Ectodermal cell (in vitro differentiated cells): ENCODE results near the gene CLTA.
"Not testable (repeated sequence)": the region's sequence is repeated elsewhere in the genome, so short reads cannot be mapped to it uniquely, and the experiment has no call there.

Experiments used
- H3K27ac ChIP-seq: 2 replicates; pipeline ENCODE4 v1.7.0; 2013; ENCODE audit warnings: mild to moderate bottlenecking, low read depth, low read length; ENCODE audit not compliant: insufficient read depth, poor library complexity, severe bottlenecking
- H3K27me3 ChIP-seq: 2 replicates; pipeline ENCODE4 v1.7.0; 2013; ENCODE audit warnings: mild to moderate bottlenecking, low read length; ENCODE audit not compliant: insufficient read depth, control insufficient read depth, poor library complexity, severe bottlenecking
- H3K36me3 ChIP-seq: one replicate; pipeline ENCODE4 v1.7.0; 2013; ENCODE audit warnings: low read length; ENCODE audit not compliant: control insufficient read depth, insufficient read depth
- H3K4me1 ChIP-seq: one replicate; pipeline ENCODE4 v1.7.0; 2013; ENCODE audit warnings: low read length; ENCODE audit not compliant: control insufficient read depth, insufficient read depth
- H3K4me3 ChIP-seq: 2 replicates; pipeline ENCODE4 v1.7.0; 2013; ENCODE audit warnings: low read depth, low read length, control low read depth; ENCODE audit not compliant: insufficient read depth
- H3K9me3 ChIP-seq: 2 replicates; pipeline ENCODE4 v1.7.0; 2013; ENCODE audit warnings: mild to moderate bottlenecking, low read length, moderate library complexity; ENCODE audit not compliant: control insufficient read depth
- WGBS, 2 experiments: methylation state at CpG; one replicate each; pipeline ENCODE4 v1.1.7; 2013; ENCODE audit warnings: missing lambda C conversion rate in 2 of 2; 5-methylcytosine and 5-hydroxymethylcytosine counted together

The CLTA gene

DNA sequence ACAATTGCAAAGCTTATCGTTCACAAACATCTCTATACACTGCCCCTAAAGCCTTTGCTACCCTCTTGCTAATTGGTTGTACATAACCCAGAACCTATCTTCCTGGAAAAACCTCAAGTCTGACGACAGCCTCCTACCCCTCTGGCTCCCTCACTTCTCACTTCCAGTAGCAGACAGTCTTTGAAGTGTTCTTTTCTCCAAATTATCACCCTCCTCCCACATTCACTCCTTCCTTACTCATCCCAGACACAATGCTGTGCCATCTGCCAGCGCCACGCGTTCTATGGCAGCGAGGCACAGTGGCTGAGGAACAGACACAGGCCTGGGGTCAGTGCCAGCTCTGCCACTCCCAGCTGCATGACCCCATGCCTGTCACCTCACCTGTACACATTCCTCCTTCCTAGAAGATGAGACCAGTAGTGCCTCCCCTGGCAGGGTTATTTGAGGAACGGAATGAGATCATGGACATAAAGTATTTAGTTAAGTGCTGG lies 27.7 kb downstream of the CLTA start:
- Histone ChIP-seq H3K4me3 (no peak overlapping the region), H3K9me3 (no peaks in the 10 kb centered on the region), H3K27ac (no peak overlapping the region), H3K27me3 (no peaks in the 10 kb centered on the region), H3K4me1 (no peaks in the 10 kb centered on the region), H3K36me3 (peaks cover 48% of the 10 kb centered on the region)
- 95% methylated on average over 7 of the region's 7 CpGs for WGBS, 2 experiments

DNA sequence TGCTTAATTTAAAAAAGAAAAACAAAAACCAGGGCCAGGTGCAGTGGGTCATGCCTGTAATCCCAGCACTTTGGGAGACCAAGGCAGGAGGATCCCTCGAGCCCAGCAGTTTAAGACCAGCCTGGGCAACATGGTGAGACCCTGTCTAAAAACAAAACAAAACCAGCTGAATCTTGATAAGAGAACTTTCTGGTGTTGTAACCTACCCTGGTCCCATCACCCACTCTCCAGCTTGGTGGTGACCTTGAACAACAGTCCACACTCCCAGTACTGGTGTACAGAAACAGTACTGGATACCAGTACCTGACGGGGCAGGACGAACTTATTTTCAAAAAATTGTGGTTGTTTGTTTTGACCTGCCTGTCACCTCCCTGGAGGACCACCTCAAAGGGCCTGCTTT lies 30.9 kb downstream of the CLTA start:
- no peak overlapping the region for H3K4me3 ChIP-seq
- H3K27ac ChIP-seq: no peak overlapping the region
- H3K4me1 ChIP-seq: no peaks in the 10 kb centered on the region
- 95 to 97% methylated on average over 3 of the region's 3 CpGs for WGBS, 2 experiments
- H3K9me3 ChIP-seq: no peaks in the 10 kb centered on the region
- H3K27me3 ChIP-seq: no peaks in the 10 kb centered on the region
- peaks cover 50% of the 10 kb centered on the region for H3K36me3 ChIP-seq

DNA sequence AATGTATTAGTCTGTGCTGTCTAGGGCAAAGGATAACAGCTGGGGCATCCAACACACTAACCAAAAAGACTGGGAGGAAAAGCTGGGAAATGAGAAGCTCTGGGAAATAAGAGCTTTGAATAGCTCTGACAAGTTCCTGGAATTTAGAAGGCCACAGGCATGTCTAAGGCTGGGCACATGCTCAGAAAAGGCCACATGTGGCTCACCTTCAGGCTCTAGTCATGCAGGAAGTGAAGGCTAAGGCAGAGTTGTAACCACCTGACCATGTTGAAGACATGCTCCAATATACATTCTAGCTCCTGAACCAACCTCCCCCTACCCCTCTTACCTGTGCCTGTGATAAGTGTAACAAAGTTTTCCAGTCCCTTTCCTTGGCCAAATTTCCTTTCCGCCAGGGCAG lies 31.7 kb downstream of the CLTA start:
- H3K27ac ChIP-seq: no peak overlapping the region
- no peak overlapping the region for H3K4me3 ChIP-seq
- H3K27me3 ChIP-seq: no peaks in the 10 kb centered on the region
- no peaks in the 10 kb centered on the region for H3K4me1 ChIP-seq
- peaks cover 57% of the 10 kb centered on the region for H3K36me3 ChIP-seq
- no peaks in the 10 kb centered on the region for H3K9me3 ChIP-seq
- WGBS, 2 experiments: 89 to 92% methylated on average over 1 of the region's 1 CpG

DNA sequence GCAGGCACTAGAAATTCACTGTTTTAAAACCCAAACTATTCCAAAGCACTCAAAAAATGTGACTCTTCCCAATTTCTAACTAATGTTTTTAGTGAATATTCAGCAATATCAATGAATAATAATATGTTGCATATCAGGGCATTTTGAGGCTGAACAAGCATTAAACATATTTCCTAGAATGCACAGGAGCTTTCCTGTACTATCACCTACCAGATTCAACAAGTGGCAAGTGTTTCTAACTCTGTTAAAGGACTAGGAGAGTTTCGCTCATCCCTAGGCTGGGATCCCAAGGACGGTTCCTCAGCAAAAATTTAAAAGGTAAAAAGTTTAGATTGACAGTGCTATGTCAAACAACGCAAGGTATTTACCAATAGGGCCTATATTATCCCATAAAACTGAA lies 46.5 kb downstream of the CLTA start:
- H3K4me1 ChIP-seq: no peaks in the 10 kb centered on the region
- 100% methylated on average over 2 to 3 of the region's 3 CpGs for WGBS, 2 experiments
- peaks cover 16% of the 10 kb centered on the region for H3K36me3 ChIP-seq
- H3K27me3 ChIP-seq: no peaks in the 10 kb centered on the region
- no peak overlapping the region for H3K4me3 ChIP-seq
- H3K9me3 ChIP-seq: no peaks in the 10 kb centered on the region
- no peak overlapping the region for H3K27ac ChIP-seq

DNA sequence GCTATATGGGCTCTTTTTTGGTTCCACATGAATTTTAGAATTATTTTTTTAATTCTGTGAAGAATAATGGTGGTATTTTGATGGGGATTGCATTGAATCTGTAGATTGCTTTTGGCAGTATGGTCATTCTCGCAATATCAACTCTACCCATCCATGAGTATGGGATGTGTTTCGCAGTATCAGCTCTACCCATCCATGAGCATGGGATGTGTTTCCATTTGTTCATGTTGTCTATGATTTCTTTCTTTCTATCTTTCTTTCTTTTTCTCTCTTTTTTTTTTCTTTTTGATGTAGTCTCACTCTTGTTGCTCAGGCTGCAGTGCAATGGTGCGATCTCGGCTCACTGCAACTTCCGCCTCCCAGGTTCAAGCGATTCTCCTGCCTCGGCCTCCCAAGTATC lies 48.5 kb downstream of the CLTA start:
- WGBS, 2 experiments: 98% methylated on average over 5 to 7 of the region's 7 CpGs
- H3K36me3 ChIP-seq: peaks cover 10% of the 10 kb centered on the region

DNA sequence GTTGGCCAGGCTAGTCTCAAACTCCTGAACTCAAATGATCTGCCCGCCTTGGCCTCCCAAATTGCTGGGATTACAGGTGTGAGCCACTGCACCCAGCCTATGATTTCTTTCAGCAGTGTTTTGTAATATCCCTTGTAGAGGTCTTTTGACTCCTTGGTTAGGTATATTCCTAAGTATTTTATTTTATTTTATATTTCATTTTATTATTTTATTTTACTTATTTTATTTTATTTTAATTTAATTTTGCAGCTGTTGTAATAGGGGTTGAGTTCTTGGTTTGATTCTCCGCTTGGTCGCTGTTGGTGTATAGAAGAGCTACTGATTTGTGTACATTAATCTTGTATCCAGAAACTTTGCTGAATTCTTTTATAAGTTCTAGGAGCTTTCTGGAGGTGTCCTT lies 49.0 kb downstream of the CLTA start:
- H3K27ac ChIP-seq, H3K4me3 ChIP-seq, H3K4me1 ChIP-seq, H3K27me3 ChIP-seq, H3K9me3 ChIP-seq: not testable (repeated sequence)
- 94 to 98% methylated on average over 3 of the region's 3 CpGs for WGBS, 2 experiments
- peaks cover 12% of the 10 kb centered on the region for H3K36me3 ChIP-seq

More for the DNA sequence above, 48.5 kb downstream of the CLTA start:
- H3K27ac ChIP-seq, H3K27me3 ChIP-seq, H3K4me3 ChIP-seq, H3K4me1 ChIP-seq, H3K9me3 ChIP-seq: not testable (repeated sequence)

DNA sequence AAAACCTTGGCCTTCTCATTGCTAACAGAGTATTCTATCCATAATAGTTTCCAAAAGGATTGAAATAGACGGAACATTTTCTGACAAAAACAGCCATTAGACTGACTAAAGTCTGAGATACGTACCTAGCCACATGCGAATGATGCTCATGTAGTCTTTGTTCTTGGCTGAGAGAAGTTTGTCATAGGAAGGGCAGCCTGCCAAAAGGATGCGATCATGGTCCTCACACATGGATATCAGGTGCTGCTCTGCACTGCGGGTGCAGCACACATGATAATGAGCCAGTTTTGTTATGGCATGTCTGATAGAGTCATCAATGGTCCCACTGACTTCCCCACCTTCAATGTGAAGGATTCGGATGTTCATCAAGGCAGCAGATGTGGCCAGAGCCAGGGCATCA lies 55.2 kb downstream of the CLTA start:
- Histone ChIP-seq H3K9me3 (no peaks in the 10 kb centered on the region), H3K36me3 (peaks cover 10% of the 10 kb centered on the region), H3K4me1 (no peaks in the 10 kb centered on the region), H3K27me3 (no peaks in the 10 kb centered on the region), H3K27ac (no peak overlapping the region), H3K4me3 (no peak overlapping the region)
- WGBS, 2 experiments: 93 to 94% methylated on average over 6 of the region's 6 CpGs

DNA sequence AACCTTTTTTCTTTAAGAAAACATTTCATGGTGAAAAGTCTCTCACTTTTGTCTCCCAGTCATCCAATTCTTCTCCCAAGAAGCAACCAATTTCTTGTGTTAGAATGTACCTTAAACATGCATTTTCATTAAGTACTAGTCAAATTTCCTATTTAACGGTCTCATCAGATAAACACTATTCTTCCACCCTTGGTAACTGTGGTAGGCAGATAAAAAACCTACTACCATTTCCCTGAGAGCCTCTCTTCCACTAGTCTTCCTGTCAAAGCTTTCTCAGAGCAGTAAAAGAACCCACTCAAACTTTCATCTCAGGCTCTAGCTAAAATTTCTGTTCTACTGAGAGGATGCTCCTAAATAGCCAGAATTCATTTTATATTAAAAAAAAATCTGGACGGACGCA lies 56.6 kb downstream of the CLTA start:
- Histone ChIP-seq H3K9me3 (no peaks in the 10 kb centered on the region), H3K4me1 (no peaks in the 10 kb centered on the region), H3K27me3 (no peaks in the 10 kb centered on the region), H3K27ac (no peak overlapping the region), H3K36me3 (peaks cover 10% of the 10 kb centered on the region), H3K4me3 (no peak overlapping the region)
- 83 to 95% methylated on average over 3 of the region's 3 CpGs for WGBS, 2 experiments

DNA sequence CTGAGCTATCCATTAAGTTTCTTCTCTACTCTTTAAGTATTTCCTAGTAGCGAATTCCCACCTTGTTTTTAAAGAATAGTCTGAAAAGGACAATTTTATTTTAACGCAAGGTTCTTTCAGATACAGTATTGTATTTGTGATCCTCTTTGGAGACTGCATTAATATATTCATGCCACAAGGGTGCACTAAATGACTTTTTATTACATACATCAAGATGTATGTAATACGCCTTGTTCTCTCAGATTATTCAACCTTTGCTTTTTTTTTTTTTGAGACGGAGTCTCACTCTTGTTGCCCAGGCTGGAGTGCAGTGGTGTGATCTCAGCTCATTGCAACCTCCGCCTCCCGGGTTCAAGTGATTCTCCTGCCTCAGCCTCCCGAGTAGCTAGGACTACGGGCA lies 57.3 kb downstream of the CLTA start:
- not testable (repeated sequence) for H3K27me3 ChIP-seq, H3K36me3 ChIP-seq, H3K9me3 ChIP-seq, H3K27ac ChIP-seq, H3K4me3 ChIP-seq, H3K4me1 ChIP-seq
- 79 to 88% methylated on average over 6 to 7 of the region's 8 CpGs for WGBS, 2 experiments

DNA sequence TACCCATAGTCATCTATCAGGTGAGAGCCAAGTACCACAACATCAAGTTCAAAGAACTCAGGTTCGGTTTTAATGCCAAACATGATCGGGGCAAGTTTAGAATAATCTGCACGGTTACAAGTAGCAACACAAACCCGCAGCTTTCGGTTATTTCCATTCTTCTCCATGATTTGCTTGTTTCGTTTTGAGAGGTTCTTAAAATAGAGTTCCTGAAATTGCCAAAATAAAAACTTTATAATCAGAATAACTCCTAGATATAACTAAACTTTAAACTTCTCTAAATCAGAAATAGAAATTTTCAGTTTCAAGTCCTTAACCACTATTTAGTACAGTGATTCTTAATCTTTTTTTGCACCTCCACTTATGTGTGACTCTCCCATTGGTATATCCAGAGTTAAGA lies 58.5 kb downstream of the CLTA start:
- no peaks in the 10 kb centered on the region for H3K9me3 ChIP-seq
- peaks cover 6% of the 10 kb centered on the region for H3K36me3 ChIP-seq
- no peaks in the 10 kb centered on the region for H3K4me1 ChIP-seq
- no peak overlapping the region for H3K4me3 ChIP-seq
- H3K27me3 ChIP-seq: no peaks in the 10 kb centered on the region
- H3K27ac ChIP-seq: no peak overlapping the region
- WGBS, 2 experiments: 96 to 98% methylated on average over 6 of the region's 6 CpGs

DNA sequence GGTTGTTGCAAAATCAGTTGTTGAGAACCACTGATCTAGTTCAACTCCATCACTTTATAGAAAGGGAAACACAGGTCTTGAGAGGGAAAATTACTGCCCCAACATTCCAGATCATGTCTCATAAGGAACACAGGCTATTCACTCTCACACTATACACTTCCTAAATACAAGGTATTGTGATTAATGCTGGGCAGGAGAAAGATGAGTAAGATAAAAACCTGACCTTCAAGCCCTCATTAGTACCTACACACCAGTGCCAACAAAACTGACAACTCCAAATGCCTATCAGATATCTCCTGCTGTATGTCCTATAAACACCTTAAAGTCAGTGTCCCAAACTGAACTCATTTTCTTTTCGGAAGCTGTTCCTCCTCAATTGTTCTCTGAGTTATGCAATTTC lies 59.4 kb downstream of the CLTA start:
- Histone ChIP-seq H3K4me3 (no peak overlapping the region), H3K27me3 (no peaks in the 10 kb centered on the region), H3K27ac (no peak overlapping the region), H3K4me1 (no peaks in the 10 kb centered on the region), H3K36me3 (no peaks in the 10 kb centered on the region), H3K9me3 (no peaks in the 10 kb centered on the region)
- 91 to 94% methylated on average over 1 of the region's 1 CpG for WGBS, 2 experiments
